KOPT-K1 (cell line): Measurements from ENCODE around the gene ADD3.

Experiments
- H3K27ac ChIP-seq: fragments of 200-600 bp; sonication (generic); 2 replicates; pipeline ENCODE4 v1.5.1; 2016; ENCODE audit warnings: antibody characterized with exemption, mild to moderate bottlenecking, low read depth, low read length; ENCODE audit not compliant: poor library complexity, severe bottlenecking
- H3K36me3 ChIP-seq: fragments of 200-600 bp; sonication (generic); 2 replicates; pipeline ENCODE4 v1.5.1; 2017; ENCODE audit warnings: antibody characterized with exemption, mild to moderate bottlenecking, low read length, moderate library complexity; ENCODE audit not compliant: insufficient read depth
- H3K9me3 ChIP-seq: fragments of 200-600 bp; sonication (generic); 2 replicates; pipeline ENCODE4 v1.5.1; 2017; ENCODE audit warnings: antibody characterized with exemption, low read length, mild to moderate bottlenecking; ENCODE audit not compliant: insufficient read depth, poor library complexity, severe bottlenecking

Gene ADD3

GRCh38 chr10:110162741-110163145 lies 155.0 kb downstream of the ADD3 start:
- no peaks in the 10 kb centered on the region for H3K36me3 ChIP-seq
- no peak overlapping the region for H3K27ac ChIP-seq
- peaks cover 9% of the 10 kb centered on the region for H3K9me3 ChIP-seq

- H3K36me3 ChIP-seq: no peaks in the 10 kb centered on the region
- peaks cover 9% of the 10 kb centered on the region for H3K9me3 ChIP-seq
- no peak overlapping the region for H3K27ac ChIP-seq
Observed at GRCh38 chr10:110163192-110163773, 155.5 kb downstream of the ADD3 start.

GRCh38 chr10:110163841-110164240 lies 156.1 kb downstream of the ADD3 start:
- Histone ChIP-seq H3K9me3 (peaks cover 9% of the 10 kb centered on the region), H3K27ac (no peak overlapping the region), H3K36me3 (no peaks in the 10 kb centered on the region)

GRCh38 chr10:110165239-110165638 lies 157.5 kb downstream of the ADD3 start:
- Histone ChIP-seq H3K36me3 (no peaks in the 10 kb centered on the region), H3K27ac (no peak overlapping the region), H3K9me3 (peaks cover 9% of the 10 kb centered on the region)

- Histone ChIP-seq H3K9me3 (no peaks in the 10 kb centered on the region), H3K36me3 (no peaks in the 10 kb centered on the region), H3K27ac (no peak overlapping the region)
Observed at GRCh38 chr10:110167149-110167548, 159.4 kb downstream of the ADD3 start.

GRCh38 chr10:110168601-110169481 lies 161.1 kb downstream of the ADD3 start:
- Histone ChIP-seq H3K27ac (no peak overlapping the region), H3K36me3 (no peaks in the 10 kb centered on the region), H3K9me3 (no peaks in the 10 kb centered on the region)

GRCh38 chr10:110169586-110169985 lies 161.8 kb downstream of the ADD3 start:
- no peaks in the 10 kb centered on the region for H3K9me3 ChIP-seq
- H3K27ac ChIP-seq: no peak overlapping the region

GRCh38 chr10:110170142-110170971 lies 162.6 kb downstream of the ADD3 start:
- Histone ChIP-seq H3K36me3 (no peaks in the 10 kb centered on the region), H3K9me3 (no peaks in the 10 kb centered on the region), H3K27ac (no peak overlapping the region)

More at GRCh38 chr10:110169586-110169985, 161.8 kb downstream of the ADD3 start:
- H3K36me3 ChIP-seq: no peaks in the 10 kb centered on the region

GRCh38 chr10:110171032-110171431 lies 163.2 kb downstream of the ADD3 start:
- Histone ChIP-seq H3K36me3 (no peaks in the 10 kb centered on the region), H3K9me3 (no peaks in the 10 kb centered on the region), H3K27ac (no peak overlapping the region)

- no peaks in the 10 kb centered on the region for H3K36me3 ChIP-seq
Observed at GRCh38 chr10:110172155-110172554, 164.4 kb downstream of the ADD3 start.

GRCh38 chr10:110174201-110174600 lies 166.4 kb downstream of the ADD3 start:
- Histone ChIP-seq H3K36me3 (no peaks in the 10 kb centered on the region), H3K9me3 (no peaks in the 10 kb centered on the region), H3K27ac (no peak overlapping the region)

More at GRCh38 chr10:110172155-110172554, 164.4 kb downstream of the ADD3 start:
- H3K9me3 ChIP-seq: no peaks in the 10 kb centered on the region
- H3K27ac ChIP-seq: no peak overlapping the region

GRCh38 chr10:110174816-110175215 lies 167.0 kb downstream of the ADD3 start:
- Histone ChIP-seq H3K27ac (no peak overlapping the region), H3K9me3 (no peaks in the 10 kb centered on the region), H3K36me3 (no peaks in the 10 kb centered on the region)

- Histone ChIP-seq H3K36me3 (no peaks in the 10 kb centered on the region), H3K9me3 (no peaks in the 10 kb centered on the region), H3K27ac (no peak overlapping the region)
Observed at GRCh38 chr10:110175406-110175805, 167.6 kb downstream of the ADD3 start.

GRCh38 chr10:110176141-110177030 lies 168.6 kb downstream of the ADD3 start:
- H3K9me3 ChIP-seq: no peaks in the 10 kb centered on the region
- no peak overlapping the region for H3K27ac ChIP-seq
- no peaks in the 10 kb centered on the region for H3K36me3 ChIP-seq
